NCI-H2107 (cell line): ENCODE measurements around the gene FBP2.

ENCODE experiments used
- DNase-seq: peaks from one replicate; lab custom pipeline; 2025; lab: John Stamatoyannopoulos, UW

FBP2 gene

DNA sequence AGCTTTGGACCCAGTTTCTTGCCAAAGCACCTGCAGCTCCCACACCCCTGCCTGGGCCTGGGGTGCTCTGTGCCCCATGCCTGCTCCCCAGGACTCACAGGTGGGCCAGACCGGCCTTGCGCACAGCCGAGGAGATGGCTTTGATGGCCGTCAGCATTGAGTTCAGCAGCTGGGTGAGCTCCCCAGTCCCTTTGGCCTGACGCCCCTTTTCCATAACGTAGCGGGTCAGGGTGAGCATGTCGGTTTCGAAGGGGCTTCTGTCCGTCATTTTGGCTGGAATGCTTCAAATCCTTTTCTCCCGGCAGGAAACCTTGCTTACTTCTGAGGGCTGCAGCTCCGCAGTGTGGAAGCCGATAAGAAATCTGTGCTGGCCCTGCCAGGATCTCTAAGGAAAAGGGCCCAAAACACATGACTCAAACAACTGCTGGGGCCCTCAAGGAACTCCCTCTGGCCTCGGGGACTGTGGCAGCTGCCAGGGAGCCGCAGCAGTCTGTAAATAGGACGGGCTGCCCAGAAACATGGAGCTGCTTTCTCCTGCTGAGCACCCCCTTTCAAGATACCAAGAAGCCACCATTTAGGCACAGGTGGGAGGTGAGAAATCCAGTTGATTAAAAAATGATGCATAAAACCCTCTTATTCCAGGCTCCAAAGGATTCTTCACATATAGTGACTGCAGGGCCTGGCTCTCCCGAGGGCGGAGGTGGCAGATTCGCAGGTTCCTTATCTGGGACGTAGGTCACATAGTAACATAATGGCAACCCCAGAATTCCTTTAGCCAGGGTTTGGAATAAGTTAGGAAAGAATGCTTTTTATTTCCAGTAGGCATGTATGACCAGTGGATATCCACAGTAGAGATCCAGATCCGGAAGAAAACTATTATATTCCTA is at the start of gene FBP2:
Gene FBP2, minus strand, starts transcription at position 366 of the 887 bp plus-strand sequence. Its CDS starts 98 bp downstream, at position 268.
- no peak for DNase-seq

DNA sequence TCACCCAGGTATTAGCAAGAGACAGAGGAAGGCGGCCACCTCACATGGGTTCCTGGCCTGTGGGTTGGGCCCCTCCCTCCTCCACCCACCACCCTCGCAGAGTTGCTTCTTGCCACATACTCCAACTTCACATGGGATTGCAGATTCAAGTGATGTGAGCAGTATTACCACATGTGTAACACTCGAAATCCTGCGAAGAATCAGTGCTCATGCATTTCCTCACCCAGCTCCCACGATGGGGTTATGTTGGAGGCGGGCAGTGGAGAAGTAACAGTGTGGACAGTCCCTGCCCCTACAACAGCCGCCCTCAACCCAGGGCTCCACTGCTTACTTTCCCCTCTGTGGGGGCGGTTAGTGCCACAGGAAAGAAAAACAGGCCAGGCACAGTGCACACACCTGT is 49.6 kb upstream of the FBP2 start:
- no peak for DNase-seq

DNA sequence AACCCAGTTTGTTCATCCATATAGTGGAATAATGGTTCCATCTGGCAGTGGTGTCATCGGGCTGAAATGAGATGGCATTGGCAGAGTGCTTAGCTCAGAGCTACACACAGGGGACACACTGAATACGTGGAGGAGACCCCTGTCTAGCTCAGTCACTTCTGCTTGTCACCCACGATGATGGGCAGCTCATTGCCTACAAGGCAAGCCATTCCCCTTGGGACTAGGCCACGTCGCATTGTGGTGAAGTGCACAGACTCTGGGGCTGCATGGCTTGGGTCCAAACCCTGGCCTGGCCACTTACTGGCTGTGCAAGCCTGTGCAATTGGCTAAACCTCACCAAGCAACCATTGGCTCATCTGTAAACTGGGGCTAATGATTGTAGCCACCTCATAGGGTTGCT is 48.9 kb upstream of the FBP2 start:
- no peak for DNase-seq

DNA sequence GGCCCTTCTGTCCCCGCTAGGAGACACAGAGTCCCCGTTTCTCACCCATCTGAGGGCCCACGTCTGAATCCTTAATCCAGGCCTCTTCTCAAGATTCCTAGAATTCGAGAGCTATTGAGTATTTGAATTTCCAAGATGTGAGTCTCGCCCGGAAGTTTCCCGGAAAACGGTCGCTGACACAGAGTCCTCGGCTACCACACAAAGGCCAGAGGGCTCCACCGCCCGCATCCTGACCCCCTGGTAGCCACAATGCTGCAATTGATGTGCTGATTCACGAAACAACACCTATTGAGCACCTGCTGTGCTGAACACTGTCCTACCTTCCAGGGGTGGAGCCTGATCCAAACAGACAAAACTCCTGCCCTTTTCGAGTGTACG is 46.4 kb upstream of the FBP2 start:
- no peak for DNase-seq

DNA sequence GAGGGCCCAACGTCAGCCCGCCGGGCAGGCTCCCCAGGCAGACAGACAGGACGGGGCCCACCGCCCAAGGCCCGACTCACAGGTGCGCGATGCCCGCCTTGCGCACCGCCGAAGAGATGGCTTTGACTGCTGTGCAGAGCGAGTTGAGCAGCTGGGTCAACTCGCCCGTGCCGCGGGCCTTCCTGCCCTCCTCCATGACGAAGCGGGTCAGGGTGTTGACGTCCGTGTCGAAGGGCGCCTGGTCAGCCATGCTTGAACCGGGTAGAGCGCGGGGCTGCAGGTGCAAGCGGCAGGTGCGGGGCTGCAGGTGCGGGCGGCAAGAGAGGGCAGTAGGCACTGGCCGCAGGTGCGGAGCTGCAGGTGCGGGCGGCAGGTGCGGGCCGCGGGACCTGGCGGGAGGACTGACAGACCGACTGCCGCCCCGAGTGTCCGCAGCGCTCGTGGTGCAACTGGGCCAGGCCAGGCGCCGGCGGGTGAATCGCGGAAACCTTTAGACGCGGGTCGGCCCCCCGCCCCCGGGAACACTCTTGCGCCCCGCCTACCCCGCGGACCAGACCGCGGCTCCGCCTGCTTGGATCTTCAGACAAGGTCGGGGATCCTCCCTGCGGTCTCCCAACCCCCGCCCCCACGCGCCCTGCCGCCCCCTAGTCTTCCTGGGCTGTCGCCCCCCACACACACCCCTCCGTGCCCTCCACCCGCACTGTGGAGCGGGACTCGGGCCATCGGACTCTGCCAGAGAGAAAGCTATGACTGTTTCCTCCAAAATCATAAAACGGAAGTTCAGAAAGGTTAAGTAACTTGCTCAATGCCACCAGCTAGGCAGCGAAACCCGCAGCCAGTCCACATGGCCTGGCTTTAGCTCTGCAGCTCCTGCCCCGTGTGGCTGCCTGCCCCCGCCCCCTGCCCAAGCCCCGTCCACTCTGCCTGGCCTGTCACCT is 45.7 kb upstream of the FBP2 start, which contains the start of gene FBP1:
Gene FBP1, minus strand, starts transcription at position 458 of the 938 bp plus-strand sequence. Its CDS starts 208 bp downstream, at position 250.
- DNase-seq: no peak

DNA sequence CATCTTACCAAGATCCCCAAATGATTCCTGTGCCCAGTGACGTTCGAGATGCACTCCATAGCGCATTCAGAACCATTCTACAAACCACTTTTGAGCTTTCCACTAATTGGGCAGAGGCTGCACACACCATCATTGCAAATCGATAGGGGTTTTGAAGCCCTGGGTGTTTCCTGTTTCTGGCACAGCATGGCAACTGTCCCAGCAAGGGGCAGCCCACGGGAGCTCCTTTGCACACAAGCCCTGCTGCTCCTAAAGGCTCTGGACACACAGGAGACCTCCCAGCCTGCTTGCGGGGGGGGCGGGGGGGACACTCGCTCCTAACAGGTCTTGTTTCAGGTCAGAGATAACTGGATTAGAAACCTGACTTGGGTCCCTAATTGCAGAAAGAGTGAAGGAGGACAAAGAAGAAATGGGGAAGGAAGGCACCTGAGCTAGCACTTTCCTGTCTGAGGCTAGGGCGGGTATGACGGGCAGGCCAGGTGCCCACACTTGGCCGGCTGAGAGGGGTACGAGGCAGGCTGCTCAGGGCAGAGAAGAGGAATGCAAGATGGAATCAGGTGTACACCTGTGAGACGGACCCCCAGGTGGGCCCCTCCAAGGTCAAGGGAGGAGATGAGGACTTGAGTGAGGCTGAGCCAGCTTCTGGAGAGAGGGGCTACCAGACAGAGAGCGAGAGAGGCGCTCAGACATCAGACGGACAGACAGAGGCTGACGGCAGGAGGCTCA is 44.9 kb upstream of the FBP2 start:
- no peak for DNase-seq

DNA sequence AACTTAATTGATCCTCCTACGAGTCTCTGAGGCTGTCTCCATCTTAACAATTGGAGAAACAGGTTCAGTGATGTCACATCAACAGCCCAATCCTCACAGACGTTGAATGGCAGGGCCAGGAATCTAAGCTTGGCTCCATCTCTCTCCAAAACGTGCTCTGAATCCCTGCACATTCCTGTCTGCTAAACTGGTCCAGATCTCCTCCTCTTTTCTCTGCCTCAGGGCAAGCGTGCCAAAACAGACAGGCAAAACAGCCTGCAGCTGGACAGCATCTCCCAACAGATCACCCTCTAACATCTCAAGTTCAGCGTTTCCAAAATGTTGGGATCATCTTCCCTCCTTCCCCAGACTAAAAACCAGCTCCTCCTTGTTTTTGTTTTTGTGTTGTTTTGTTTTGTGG is 39.1 kb upstream of the FBP2 start:
- no peak for DNase-seq

DNA sequence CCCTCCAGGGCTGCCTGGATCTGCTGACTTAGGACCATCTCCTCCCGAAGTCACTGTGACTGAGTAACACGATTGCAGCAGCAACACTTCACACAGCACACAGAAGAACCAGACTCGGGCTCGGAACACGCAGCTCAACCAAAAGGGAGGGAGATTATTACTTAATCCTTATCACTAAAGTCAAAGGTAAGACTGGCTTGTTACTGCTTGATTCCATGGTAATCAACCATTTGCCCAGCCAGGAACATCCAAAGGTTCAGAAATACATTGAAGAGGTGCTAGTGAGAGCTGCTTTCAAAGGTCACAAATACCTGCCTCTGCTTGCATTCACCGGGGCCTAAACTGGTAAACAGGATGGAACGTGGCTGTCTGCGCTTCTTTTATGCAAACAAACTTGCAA is 38.0 kb upstream of the FBP2 start:
- no peak for DNase-seq

DNA sequence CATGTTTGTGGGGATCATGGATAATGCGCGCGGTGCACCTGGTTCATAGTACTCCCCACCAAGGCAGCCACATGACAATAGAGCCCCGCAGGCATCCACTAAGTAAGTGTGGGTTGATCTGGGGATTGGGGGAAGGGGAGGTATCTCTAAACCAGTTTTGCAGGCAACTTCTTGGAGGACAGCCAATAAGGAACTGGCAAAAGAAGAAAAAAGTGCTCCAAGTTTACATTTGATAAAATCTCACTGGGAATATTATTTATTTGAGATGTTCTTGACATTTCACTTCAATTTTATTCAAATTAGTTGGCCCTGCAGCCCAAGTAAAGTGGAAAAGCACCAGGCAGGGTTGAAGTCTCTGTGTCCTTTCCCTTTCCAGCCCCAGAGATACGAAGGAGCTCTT is 37.2 kb upstream of the FBP2 start:
- DNase-seq: no peak

DNA sequence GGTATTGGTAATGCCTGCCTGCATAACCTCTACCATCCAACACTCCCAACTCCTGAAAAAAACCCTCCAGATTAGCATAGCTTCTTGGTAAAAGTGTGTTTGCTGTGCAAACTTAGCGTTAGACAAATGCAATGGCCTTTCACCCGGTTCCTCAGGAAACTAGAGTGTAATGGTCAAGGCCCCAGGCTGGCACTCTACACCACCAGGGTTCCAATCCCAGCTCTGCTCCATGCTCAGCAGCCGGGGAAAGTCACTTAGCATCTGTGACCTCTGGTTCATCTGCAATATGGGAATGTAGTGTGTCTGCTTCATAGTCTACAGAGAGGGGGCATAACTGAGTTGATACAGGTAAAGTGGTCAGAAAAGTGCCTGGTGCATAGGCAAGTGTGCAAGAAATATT is 36.7 kb upstream of the FBP2 start:
- no peak for DNase-seq

DNA sequence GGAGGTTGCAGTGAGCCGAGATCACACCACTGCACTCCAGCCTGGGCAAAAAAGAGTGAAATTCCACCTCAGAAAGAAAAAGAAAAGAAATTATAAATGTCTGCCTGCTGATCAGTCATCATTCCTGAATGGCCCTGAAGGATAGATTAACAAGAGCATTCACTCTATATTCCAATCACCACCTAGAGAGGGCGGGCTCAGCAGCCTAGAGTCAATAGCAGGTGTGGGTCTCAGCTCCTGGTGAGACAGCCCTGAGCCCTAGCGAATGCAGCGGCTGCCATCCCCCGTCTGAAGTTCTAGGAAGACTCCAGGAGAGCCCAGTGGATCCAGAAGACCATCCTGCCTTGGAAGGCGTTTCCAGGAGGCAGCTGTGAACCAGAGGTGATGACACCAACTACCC is 33.7 kb upstream of the FBP2 start:
- DNase-seq: no peak

DNA sequence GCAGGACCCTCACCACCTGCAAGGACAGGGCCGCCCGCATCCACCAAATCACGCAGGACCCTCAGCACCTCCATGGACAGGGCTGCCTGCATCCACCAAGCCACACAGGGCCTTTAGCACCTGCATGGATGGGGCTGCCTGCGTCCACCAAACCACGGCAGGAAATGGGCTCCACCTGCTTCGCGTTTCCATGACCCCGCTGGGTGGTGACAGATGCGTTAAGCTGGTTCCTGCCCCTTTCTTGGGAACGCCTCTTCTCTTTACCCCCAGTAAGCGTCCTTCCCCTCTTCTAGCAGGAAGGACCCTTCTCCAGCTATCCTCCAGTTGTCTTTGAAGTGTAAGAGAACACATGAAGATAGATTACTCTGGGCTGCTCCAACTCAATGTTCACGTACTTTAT is 32.2 kb upstream of the FBP2 start:
- DNase-seq: no peak

DNA sequence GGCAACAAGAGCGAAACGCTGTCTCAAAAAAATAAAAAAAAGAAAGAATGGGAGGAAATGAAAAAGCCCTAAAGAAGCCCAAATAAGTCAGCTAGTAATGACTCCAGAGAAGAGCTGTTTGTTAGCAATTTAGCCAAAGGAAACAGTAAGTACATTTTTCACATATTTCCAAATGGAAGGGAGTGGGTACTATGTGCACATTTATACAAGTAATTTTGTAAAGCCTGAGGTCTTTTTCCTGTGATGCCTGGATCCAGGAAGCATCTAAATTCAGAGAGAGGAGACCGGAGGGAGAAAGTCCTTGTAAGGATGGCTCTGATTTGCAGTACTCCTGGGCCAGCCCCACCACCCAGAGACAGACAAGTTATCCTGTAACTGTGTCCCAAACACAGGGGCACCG is 31.0 kb upstream of the FBP2 start:
- no peak for DNase-seq

DNA sequence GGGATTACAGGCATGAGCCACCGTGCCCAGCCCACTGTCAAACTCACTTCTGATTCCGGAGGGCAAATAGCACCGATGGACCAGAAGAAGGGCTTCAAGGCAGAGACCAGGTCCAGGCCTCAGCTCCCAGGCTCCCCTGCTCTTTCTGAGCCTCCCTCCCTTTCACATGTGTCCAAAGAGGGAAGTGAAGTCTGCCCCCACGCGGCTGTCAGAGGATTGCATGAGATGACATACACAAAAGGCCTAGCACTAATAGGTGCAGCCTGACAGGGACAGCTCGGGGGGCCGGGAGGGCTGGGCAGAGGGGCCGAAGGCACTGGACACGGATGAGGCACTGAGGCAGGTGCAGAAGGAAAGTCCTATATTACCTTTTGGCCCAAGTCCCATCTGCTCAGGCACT is 29.6 kb upstream of the FBP2 start:
- no peak for DNase-seq

DNA sequence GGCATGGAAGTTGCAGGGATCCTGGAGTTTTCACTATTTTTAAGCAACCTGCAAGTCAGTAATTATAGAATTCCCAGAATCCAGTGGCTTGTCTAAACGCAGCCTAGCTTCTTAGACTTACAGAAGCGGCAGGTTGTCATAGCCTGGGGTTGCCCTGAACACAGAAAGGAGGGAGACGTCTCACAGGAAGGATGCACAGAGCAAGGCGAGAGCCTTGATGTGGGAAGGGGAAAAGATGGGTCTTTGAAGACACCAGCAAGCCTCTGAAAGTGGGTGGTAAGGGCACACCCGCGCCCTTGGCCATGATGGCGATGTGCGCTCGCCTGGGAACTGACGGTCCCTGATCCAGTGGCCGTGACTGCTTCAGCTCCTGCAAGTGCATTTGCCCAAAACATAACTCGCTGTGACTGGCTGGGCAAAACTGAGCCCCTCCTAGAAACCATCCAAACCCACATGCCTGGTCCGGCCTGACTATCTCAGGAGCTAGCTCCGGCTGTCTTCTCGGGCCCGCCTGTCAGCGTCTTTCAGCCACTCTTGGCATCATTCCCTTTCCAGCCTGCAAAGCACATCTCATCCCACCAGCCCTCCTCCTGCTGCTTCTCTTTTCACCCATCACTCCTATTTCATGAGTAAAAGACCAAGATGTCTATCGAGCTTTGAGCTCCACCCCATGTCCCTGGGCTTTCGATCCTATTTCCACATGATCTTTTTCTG is 28.6 kb upstream of the FBP2 start:
- no peak for DNase-seq

DNA sequence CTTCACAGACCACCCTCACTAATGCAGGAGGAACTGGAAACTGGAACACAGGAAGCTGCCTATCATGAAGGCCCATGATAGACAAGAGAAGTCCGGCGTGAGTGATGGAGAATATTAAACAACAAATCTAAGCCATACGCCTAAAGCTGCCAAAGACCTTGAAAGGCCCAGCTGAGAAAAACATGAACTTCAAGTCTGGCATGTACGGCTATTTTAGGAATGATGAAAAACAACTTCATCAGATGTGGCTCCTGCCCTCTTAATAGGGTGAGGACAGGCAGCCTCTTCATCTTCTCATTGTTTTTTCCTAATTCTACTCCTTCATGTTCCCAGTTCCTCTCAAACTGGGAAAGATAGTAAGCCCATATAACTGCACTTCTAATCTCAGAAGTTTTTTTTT is 25.4 kb upstream of the FBP2 start:
- no peak for DNase-seq

DNA sequence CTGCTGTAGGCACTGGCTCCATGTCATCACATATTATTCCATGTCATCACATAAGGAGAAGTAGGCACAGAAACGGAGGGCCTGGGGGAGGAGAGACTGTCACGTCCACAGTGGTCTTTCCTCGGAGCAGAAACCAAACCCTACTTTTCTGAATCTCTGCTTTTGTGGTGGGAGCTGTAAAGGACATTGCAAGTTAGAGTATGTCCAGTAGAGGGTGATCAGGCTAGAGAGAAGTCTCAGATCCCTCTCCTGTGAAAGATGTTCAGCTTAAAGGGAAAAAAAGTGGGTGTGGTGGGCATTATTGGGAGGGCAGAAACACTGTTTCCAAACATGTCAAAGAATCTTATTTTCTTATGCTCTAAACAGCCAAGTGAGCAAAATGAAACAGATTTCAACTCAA is 19.4 kb upstream of the FBP2 start:
- no peak for DNase-seq

DNA sequence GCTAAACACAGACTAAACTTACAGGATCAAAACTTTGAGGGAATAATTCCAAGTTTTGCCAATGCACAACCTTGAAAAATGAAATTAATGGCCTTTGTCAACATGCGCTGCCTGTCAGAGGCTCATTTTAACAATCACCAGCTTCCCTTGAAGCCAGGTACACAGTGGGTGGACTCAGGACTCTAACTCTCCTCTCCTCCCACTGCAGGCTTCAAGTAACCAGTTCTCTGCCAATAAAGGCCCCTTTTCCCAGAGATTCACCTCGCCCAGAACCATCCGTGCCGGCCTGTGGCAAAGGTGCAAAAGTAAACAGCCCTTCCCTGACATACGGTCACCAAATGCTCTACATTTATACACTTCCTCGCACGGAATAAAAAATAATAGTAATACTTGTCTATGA is 18.4 kb upstream of the FBP2 start:
- no peak for DNase-seq

DNA sequence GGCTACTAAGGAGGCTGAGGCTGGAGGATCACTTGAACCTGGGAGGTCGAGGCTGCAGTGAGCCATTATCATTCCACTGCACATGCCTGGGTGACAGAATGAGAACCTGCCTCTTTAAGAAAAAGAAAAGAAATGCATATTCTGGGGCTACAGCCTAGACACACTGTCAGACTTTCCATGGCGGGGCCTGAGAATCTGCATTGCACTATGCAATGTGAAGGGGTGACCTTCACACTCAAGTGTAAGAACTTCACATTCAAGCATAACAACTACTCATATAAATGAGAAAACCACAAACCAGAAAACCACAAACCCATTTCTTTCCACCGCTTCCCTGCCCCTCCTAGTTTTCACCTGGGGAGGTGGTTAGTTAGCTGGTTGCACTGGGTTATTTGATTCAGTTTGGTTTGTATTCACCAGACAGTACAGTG is 18.0 kb upstream of the FBP2 start:
- DNase-seq: no peak

DNA sequence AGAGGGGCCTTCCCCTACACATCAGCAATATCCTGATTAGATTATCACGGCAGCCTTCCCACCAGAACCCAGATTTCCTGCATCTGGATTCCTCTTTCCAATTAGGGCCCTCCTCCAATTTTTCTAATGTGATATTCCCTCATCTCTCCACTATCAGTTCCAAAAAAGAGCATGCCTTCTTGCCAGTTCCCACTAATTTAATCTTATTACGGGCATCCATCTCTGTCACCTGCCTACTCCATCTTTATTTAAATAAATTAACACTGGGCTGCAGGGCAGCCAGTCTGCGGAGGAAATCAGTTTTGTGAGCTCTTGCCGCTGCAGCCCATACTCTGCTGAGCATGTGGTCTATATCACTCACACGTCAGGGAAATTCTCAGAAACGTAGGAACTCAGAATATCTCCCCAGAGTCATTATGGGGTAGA is 16.6 kb upstream of the FBP2 start:
- no peak for DNase-seq

DNA sequence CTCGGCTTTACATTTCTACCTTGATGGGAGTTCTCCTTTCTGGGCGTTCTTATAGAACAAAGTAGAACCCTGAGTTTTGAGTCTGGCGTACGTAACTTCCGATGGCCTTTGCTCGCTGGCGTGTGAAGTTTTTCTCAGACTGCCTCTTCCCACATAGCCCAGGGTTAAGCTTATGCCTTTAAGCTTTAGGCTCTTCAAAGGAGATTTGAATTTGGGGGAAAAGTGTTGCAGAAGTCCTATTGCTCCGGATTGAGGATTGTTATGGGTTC is 13.7 kb upstream of the FBP2 start:
- DNase-seq: no peak
